Effector memory CD4-positive, alpha-beta T cell (primary cell): ENCODE data around the gene MTARC2.
A peak's percentile ranks its signal among the peaks of the same experiment; 100 is the strongest.

Experiments used
- DNase-seq, 3 donors: peaks; one replicate each; pipeline ENCODE4 v3.0.0-alpha.2; 2020
- H3K27ac ChIP-seq: 2 replicates; pipeline ENCODE4 v1.7.0; 2013; ENCODE audit warnings: mild to moderate bottlenecking, low read length, moderate library complexity; ENCODE audit not compliant: insufficient read depth, poor library complexity, severe bottlenecking
- H3K27me3 ChIP-seq: replicated peaks from 2 replicates; pipeline ENCODE4 v1.7.0; 2013; ENCODE audit warnings: mild to moderate bottlenecking, low read length; ENCODE audit not compliant: insufficient read depth, control insufficient read depth, poor library complexity, severe bottlenecking
- H3K36me3 ChIP-seq: 2 replicates; pipeline ENCODE4 v1.7.0; 2013; ENCODE audit warnings: mild to moderate bottlenecking, low read length, moderate library complexity; ENCODE audit not compliant: control insufficient read depth, insufficient read depth
- H3K4me1 ChIP-seq: 2 replicates; pipeline ENCODE4 v1.7.0; 2013; ENCODE audit warnings: low read length, mild to moderate bottlenecking; ENCODE audit not compliant: control insufficient read depth, insufficient read depth, poor library complexity, severe bottlenecking
- H3K4me3 ChIP-seq: 2 replicates; pipeline ENCODE4 v1.7.0; 2013; ENCODE audit warnings: low read length, low read depth, mild to moderate bottlenecking; ENCODE audit not compliant: insufficient read depth, poor library complexity, severe bottlenecking
- H3K9me3 ChIP-seq: 2 replicates; pipeline ENCODE4 v1.7.0; 2013; ENCODE audit warnings: mild to moderate bottlenecking, low read length, moderate library complexity; ENCODE audit not compliant: control insufficient read depth
- total RNA-seq, 3 donors: gene quantifications; one replicate each; lab custom pipeline; 2026; lab: John Stamatoyannopoulos, UW

The MTARC2 gene
- 0 reads per million in 3 donors for total RNA-seq

DNA sequence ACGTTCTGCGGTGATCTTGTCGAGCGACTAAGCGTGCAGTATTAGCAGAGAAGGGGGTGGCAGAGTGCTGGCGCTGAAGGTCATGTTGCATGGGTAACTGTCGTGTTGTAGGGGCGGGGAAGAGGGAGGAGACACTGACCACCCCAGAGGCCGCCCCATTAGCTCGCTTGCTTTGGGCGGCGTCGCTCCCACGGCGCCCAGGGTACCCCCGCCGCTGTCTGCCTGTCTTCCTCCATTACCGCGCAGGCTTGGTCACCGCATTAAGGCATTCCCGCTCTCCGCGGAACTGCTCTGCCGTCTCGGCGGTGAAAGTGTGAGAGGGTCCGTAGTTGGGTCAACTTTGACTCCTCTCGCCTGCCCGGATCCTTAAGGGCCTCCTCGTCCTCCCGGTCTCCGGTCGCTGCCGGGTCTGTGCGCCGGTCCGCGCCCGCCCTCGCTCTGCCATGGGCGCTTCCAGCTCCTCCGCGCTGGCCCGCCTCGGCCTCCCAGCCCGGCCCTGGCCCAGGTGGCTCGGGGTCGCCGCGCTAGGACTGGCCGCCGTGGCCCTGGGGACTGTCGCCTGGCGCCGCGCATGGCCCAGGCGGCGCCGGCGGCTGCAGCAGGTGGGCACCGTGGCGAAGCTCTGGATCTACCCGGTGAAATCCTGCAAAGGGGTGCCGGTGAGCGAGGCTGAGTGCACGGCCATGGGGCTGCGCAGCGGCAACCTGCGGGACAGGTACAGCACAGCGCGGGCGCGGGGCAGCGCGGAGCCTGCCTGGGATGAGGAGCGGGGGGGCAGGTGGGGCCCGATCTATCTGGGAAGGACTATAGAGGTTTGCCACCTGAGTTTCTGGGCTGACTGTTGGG, at the start of gene MTARC2:
Gene MTARC2 (plus strand): TSS at position 234 of the 846 bp plus-strand sequence. CDS start 210 bp downstream, at position 444.
- Histone ChIP-seq H3K27ac (no peak within 1 kb of the TSS), H3K36me3 (no peaks in the 10 kb centered on the region), H3K4me3 (peak within 1 kb of the TSS; percentile 36), H3K27me3 (peaks cover 4% of the 10 kb centered on the region), H3K9me3 (no peaks in the 10 kb centered on the region), H3K4me1 (peaks cover 4% of the 10 kb centered on the region)
- DNase-seq = no peak

GRCh38 chr1:220698607-220699016, 49.5 kb upstream of the MTARC2 start:
- no peak overlapping the region for H3K27ac ChIP-seq
- DNase-seq = no peak
- no peaks in the 10 kb centered on the region for H3K4me1 ChIP-seq
- no peaks in the 10 kb centered on the region for H3K36me3 ChIP-seq
- H3K9me3 ChIP-seq = no peaks in the 10 kb centered on the region
- no peak overlapping the region for H3K4me3 ChIP-seq
- no peaks in the 10 kb centered on the region for H3K27me3 ChIP-seq

- Histone ChIP-seq H3K4me1 (no peaks in the 10 kb centered on the region), H3K36me3 (no peaks in the 10 kb centered on the region), H3K4me3 (no peak overlapping the region), H3K9me3 (no peaks in the 10 kb centered on the region), H3K27ac (no peak overlapping the region), H3K27me3 (no peaks in the 10 kb centered on the region)
- no peak for DNase-seq
Observed at GRCh38 chr1:220699044-220699443, 49.1 kb upstream of the MTARC2 start.

DNA sequence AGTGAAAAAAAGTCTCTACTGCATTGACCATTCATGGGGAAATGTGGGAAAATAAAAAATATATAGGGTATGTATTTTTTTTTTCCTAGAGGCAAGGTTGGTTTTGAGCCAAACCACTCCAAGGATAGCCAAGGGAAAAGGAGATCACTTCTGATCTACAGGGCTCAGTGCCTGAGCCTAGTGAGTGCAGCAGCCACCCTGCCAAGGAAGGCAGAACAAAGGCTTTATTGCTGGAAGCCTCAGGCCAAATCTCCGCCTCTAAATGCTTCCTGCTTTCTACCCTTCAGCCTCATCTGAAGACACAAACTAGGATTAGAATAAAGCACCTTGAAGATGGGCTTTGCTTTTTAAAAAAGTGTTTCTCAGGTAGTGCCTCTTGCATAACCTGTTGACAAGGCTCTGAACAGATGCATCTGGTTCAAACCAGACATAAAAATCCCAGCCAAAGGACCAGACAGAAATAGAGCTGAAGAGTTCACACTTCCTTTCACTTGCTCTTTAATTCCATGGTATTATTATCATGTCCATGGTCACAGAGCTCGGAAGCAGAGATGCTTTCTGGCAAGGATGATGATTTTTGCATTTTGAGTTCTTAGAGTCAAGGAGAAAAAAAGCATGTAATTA, 47.5 kb upstream of the MTARC2 start:
- H3K27me3 ChIP-seq = no peaks in the 10 kb centered on the region
- H3K4me3 ChIP-seq = no peak overlapping the region
- DNase-seq = no peak

DNA sequence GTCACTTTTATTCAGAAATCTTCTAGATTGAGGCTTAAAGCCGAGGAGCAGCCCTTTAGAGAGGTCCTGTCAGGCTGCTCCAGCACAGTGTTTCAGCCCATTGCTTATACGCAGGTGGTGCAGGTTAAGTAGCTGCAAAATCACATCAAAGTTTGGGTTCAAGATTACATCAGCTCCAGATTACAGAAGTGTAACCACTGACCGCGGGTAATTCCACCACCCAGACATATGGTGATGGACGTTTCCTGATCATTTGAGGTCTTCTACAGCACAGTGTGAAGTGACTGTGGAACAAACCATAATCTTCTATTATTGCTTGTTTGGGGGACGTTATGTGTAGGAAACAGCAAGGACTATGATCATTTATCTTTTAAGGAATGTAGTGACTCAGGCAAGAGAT, 46.1 kb upstream of the MTARC2 start:
- no peak for DNase-seq
- Histone ChIP-seq H3K4me1 (no peaks in the 10 kb centered on the region), H3K9me3 (no peaks in the 10 kb centered on the region)

More for the DNA sequence above, 47.5 kb upstream of the MTARC2 start:
- Histone ChIP-seq H3K4me1 (no peaks in the 10 kb centered on the region), H3K36me3 (no peaks in the 10 kb centered on the region), H3K27ac (no peak overlapping the region), H3K9me3 (no peaks in the 10 kb centered on the region)

GRCh38 chr1:220702733-220703270, 45.3 kb upstream of the MTARC2 start:
- no peaks in the 10 kb centered on the region for H3K9me3 ChIP-seq
- H3K27ac ChIP-seq = no peak overlapping the region
- no peak for DNase-seq
- no peaks in the 10 kb centered on the region for H3K27me3 ChIP-seq
- no peaks in the 10 kb centered on the region for H3K4me1 ChIP-seq
- no peaks in the 10 kb centered on the region for H3K36me3 ChIP-seq
- no peak overlapping the region for H3K4me3 ChIP-seq

More for the DNA sequence above, 46.1 kb upstream of the MTARC2 start:
- Histone ChIP-seq H3K27me3 (no peaks in the 10 kb centered on the region), H3K4me3 (no peak overlapping the region), H3K27ac (no peak overlapping the region), H3K36me3 (no peaks in the 10 kb centered on the region)

- Histone ChIP-seq H3K4me3 (no peak overlapping the region), H3K27me3 (no peaks in the 10 kb centered on the region), H3K36me3 (no peaks in the 10 kb centered on the region), H3K4me1 (no peaks in the 10 kb centered on the region), H3K27ac (no peak overlapping the region), H3K9me3 (no peaks in the 10 kb centered on the region)
- DNase-seq = no peak
Observed at GRCh38 chr1:220703305-220703704, 44.8 kb upstream of the MTARC2 start.

DNA sequence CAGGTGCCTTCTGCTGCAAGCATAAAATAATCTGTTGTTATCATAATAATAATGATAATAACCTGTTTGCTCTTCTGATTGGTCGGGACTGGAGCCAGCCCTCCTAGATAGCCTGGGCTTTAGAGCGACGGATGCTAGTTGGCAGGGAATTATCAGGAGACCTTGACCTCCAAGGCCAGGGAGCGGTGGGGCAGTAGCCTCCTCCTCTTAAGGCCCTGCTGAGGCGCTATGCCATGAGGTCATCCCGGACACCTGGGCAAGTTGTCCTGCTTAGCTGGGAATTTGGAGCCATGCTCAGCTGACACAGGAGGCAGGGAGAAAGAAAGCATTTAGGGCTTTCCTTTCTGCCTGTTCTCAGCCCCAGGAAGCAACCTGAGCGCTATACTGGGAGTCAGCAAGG, 42.3 kb upstream of the MTARC2 start:
- H3K4me1 ChIP-seq = no peaks in the 10 kb centered on the region

DNA sequence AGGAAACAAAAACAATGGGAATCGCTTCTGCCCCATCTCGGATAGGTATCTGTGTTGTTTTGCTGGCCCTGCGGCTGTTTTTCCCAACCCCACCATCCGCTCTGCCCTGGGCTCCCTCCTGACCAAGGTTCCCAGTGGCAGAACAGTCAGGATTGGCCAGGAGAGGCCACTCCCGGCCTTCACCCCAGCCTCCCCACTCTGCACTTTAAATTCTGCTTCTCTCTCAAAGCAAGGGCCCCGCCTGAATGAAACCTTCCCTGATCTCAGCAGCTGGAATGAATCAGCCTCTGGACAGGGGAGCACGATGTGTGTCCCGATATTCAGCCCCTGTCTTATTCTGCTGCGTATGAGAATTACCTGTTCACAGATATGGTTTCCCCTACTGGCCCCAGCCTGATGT, 41.6 kb upstream of the MTARC2 start:
- H3K4me3 ChIP-seq = no peak overlapping the region

More for the DNA sequence above, 42.3 kb upstream of the MTARC2 start:
- Histone ChIP-seq H3K27ac (no peak overlapping the region), H3K36me3 (no peaks in the 10 kb centered on the region), H3K9me3 (no peaks in the 10 kb centered on the region), H3K4me3 (no peak overlapping the region), H3K27me3 (no peaks in the 10 kb centered on the region)
- no peak for DNase-seq

DNA sequence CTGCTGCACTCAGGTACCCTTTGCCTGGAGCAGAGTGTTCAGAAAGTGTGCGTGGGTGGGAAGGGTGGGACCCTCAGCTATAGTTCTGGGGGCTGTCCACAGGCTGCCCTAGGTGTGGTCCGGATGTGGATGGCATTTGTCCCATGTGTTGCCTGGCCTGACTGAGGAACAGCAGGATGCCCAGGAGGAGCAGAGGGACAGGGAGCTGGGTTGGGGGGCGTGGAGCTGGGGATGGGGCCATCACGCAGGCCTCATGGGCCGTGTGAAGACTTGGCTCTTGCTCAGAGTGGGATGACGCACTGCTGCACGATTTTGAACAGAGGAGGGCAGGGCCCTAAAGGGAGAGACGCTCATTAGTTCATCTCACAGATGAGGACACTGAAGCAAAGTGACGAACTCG, 41.0 kb upstream of the MTARC2 start:
- H3K4me3 ChIP-seq = no peak overlapping the region
- H3K36me3 ChIP-seq = no peaks in the 10 kb centered on the region
- no peaks in the 10 kb centered on the region for H3K27me3 ChIP-seq
- H3K9me3 ChIP-seq = no peaks in the 10 kb centered on the region
- no peaks in the 10 kb centered on the region for H3K4me1 ChIP-seq
- no peak for DNase-seq
- H3K27ac ChIP-seq = no peak overlapping the region

More for the DNA sequence above, 41.6 kb upstream of the MTARC2 start:
- Histone ChIP-seq H3K36me3 (no peaks in the 10 kb centered on the region), H3K27me3 (no peaks in the 10 kb centered on the region), H3K9me3 (no peaks in the 10 kb centered on the region), H3K27ac (no peak overlapping the region), H3K4me1 (no peaks in the 10 kb centered on the region)
- DNase-seq = no peak
